ENCODE measurements around the gene SOS2.

DNA sequence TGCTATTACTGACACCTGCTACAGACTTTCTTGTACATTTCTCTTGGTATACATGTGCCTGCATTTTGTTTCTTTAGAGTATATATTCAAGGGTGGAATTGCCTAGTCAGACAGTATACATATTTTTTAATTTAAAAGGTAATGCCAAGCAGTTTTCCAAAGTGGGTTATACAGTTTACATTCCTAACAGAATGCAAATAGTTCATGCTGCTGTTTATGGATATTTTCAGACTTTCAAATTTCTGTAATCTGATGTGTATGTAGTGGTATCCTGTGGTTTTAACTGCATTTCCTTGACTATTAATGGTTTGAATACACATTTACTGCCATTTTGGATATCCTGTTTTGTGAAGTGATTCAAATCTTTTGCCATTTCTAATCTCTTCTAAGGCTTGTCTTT is 59.5 kb downstream of the SOS2 start:
- TF ChIP-seq, protein P1, sequence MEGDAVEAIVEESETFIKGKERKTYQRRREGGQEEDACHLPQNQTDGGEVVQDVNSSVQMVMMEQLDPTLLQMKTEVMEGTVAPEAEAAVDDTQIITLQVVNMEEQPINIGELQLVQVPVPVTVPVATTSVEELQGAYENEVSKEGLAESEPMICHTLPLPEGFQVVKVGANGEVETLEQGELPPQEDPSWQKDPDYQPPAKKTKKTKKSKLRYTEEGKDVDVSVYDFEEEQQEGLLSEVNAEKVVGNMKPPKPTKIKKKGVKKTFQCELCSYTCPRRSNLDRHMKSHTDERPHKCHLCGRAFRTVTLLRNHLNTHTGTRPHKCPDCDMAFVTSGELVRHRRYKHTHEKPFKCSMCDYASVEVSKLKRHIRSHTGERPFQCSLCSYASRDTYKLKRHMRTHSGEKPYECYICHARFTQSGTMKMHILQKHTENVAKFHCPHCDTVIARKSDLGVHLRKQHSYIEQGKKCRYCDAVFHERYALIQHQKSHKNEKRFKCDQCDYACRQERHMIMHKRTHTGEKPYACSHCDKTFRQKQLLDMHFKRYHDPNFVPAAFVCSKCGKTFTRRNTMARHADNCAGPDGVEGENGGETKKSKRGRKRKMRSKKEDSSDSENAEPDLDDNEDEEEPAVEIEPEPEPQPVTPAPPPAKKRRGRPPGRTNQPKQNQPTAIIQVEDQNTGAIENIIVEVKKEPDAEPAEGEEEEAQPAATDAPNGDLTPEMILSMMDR (IDR thresholded peaks at IDR 0.05), result no peak
- no peak for TF ChIP-seq POLR2A (IDR thresholded peaks at IDR 0.05)

Data from lower leg skin (tissue), 3 donors.